K562 (cell line): Measurements from ENCODE around the gene SLC7A5. TPM values are rescaled to one million over a fixed set of nuclear protein-coding genes. Genes with fewer than 3 reads are reported as not detected.

Source experiments
- ATAC-seq: fragments of 200-7000 bp; cut with Tn5 transposase; 3 replicates; pipeline ENCODE4 v1.9.1; 2020; ENCODE audit warnings: moderate library complexity
- BruUV-seq: library from RNA; stranded (reverse); fragments of 400-500 nt; replicated peaks from 2 replicates; lab custom pipeline; 2021; lab: Mats Ljungman, UMichigan
- CTCF ChIA-PET: fragments of 300-600 bp; formaldehyde crosslinking; extraction: SDS; loops from one replicate; lab custom pipeline; 2021; ENCODE audit warnings: low intra/inter-chr PET ratio; lab: Yijun Ruan, JAX
- POLR2A ChIA-PET: fragments of 300-600, 350-650 bp; sonication (Branson Sonifier 250); formaldehyde crosslinking; extraction: SDS; loops from one replicate; lab custom pipeline; 2021; ENCODE audit warnings: antibody characterized with exemption, inconsistent platforms; lab: Yijun Ruan, JAX
- DNase-seq, 4 experiments: peaks; one replicate each; pipeline versions ENCODE4 v3.0.0 to v3.0.0-alpha.2; 2011 to 2018; ENCODE audit warnings: low spot score in 3 of 4, mixed read lengths in 3 of 4; ENCODE audit errors: extremely low read depth in 1 of 4
- FAIRE-seq: peaks from 2 replicates; lab custom pipeline; 2011; peaks lifted over from hg19 to GRCh38; lab: Jason Lieb, UNC
- H2AFZ ChIP-seq: 2 replicates; pipeline ENCODE4 v1.6.0; 2011; ENCODE audit warnings: low read depth, low read length, control low read depth, inconsistent platforms
- H3K27ac ChIP-seq: fragments of 200-600 bp; 3 replicates; pipeline ENCODE4 v1.8.0; 2011; ENCODE audit warnings: low read depth, mild to moderate bottlenecking, control low read depth, inconsistent platforms, low read length, moderate library complexity, mixed read lengths; ENCODE audit errors: extremely low read depth
- H3K27me3 ChIP-seq, 2 experiments: fragments of 300-600 bp in 1 of 2; 2 replicates in 1 of 2; 3 replicates in 1 of 2; pipeline versions ENCODE4 v1.6.0 to v1.8.0; 2011; ENCODE audit warnings: inconsistent platforms in 2 of 2, low read length in 2 of 2, mild to moderate bottlenecking in 1 of 2, mixed read lengths in 1 of 2, moderate library complexity in 1 of 2; ENCODE audit not compliant: control insufficient read depth in 2 of 2, insufficient read depth in 2 of 2
- H3K36me3 ChIP-seq: fragments of 300-600 bp; 3 replicates; pipeline ENCODE4 v1.8.0; 2011; ENCODE audit warnings: mild to moderate bottlenecking, low read length, inconsistent platforms; ENCODE audit not compliant: control insufficient read depth, insufficient read depth
- H3K4me1 ChIP-seq, 2 experiments: fragments of 200-600 bp in 1 of 2; replicated peaks in 1 of 2; 2 replicates in 1 of 2; 3 replicates in 1 of 2; pipeline versions ENCODE4 v1.5.1 to v1.8.0; 2011; ENCODE audit warnings: inconsistent platforms in 2 of 2, low read length in 2 of 2, mild to moderate bottlenecking in 1 of 2, mixed read lengths in 1 of 2, moderate library complexity in 1 of 2; ENCODE audit not compliant: control insufficient read depth in 2 of 2, insufficient read depth in 2 of 2
- H3K4me2 ChIP-seq: 2 replicates; pipeline ENCODE4 v1.6.1; 2011; ENCODE audit warnings: low read length, control low read depth, inconsistent platforms, mixed read lengths; ENCODE audit not compliant: insufficient read depth
- H3K4me3 ChIP-seq: fragments of 200-600 bp; sonication (generic), shearing (Covaris generic); 2 replicates; pipeline ENCODE4 v1.5.1; 2016; ENCODE audit warnings: control low read depth, inconsistent platforms
- H3K79me2 ChIP-seq: fragments of 200-600 bp; 3 replicates; pipeline ENCODE4 v1.8.0; 2011; ENCODE audit warnings: low read length, inconsistent platforms; ENCODE audit not compliant: control insufficient read depth, insufficient read depth
- H3K9ac ChIP-seq, 2 experiments: 2 replicates each; pipeline versions ENCODE4 v1.6.0 to v1.6.1; 2011; ENCODE audit warnings: low read depth in 2 of 2, low read length in 2 of 2, control low read depth in 1 of 2, inconsistent platforms in 1 of 2, mild to moderate bottlenecking in 1 of 2, mixed read lengths in 1 of 2; ENCODE audit not compliant: insufficient read depth in 1 of 2
- H3K9me1 ChIP-seq: one replicate; pipeline ENCODE4 v1.6.0; 2011; ENCODE audit warnings: inconsistent platforms, mild to moderate bottlenecking, low read length, moderate library complexity; ENCODE audit not compliant: control insufficient read depth, insufficient read depth
- H3K9me3 ChIP-seq: replicated peaks from 2 replicates; pipeline ENCODE4 v1.5.1; 2011; ENCODE audit warnings: low read depth, low read length, inconsistent platforms; ENCODE audit not compliant: control insufficient read depth, insufficient read depth
- H4K20me1 ChIP-seq: replicated peaks from 2 replicates; pipeline ENCODE4 v1.6.1; 2011; ENCODE audit warnings: low read length, inconsistent platforms, mixed read lengths; ENCODE audit not compliant: control insufficient read depth, insufficient read depth
- C11orf30 ChIP-seq: fragments of 450-650 bp; IDR thresholded peaks from 2 replicates; pipeline ENCODE4 v1.6.1; 2016; ENCODE audit warnings: low read depth, mild to moderate bottlenecking
- JUND ChIP-seq, 2 experiments: IDR thresholded peaks; 2 replicates in 1 of 2; 3 replicates in 1 of 2; pipeline ENCODE4 v1.6.1; 2011; ENCODE audit warnings: borderline replicate concordance in 2 of 2, low read depth in 2 of 2, low read length in 2 of 2, improper control_type of control experiment in 1 of 2, missing biosample characterization in 1 of 2, missing genetic modification characterization in 1 of 2, missing genetic modification reagents in 1 of 2
- MGA ChIP-seq: fragments of 450-650 bp; IDR thresholded peaks from 2 replicates; pipeline ENCODE4 v1.6.1; 2016; ENCODE audit warnings: mild to moderate bottlenecking, moderate library complexity
- TEAD1 ChIP-seq, 2 experiments: fragments of 450-650 bp in 1 of 2; sonication (generic) in 1 of 2; formaldehyde crosslinking; IDR thresholded peaks; 2 replicates each; pipeline versions ENCODE4 v1.4.0 to v1.8.0; 2020 to 2022; ENCODE audit warnings: mild to moderate bottlenecking in 2 of 2, missing genetic modification reagents in 1 of 2
- ZSCAN29 ChIP-seq: fragments of 450-650 bp; IDR thresholded peaks from 2 replicates; pipeline ENCODE4 v1.6.1; 2017
- WGBS: fragments of 100-300 bp; shearing (Covaris generic); methylation state at CpG from one replicate; pipeline ENCODE4 v1.1.6; 2016; ENCODE audit warnings: low coverage, mixed read lengths; ENCODE audit not compliant: insufficient coverage; ENCODE audit errors: missing lambda C conversion rate; 5-methylcytosine and 5-hydroxymethylcytosine counted together
- in situ Hi-C: fragments of 300-500 bp; cut with MboI; formaldehyde crosslinking; loops from 4 replicates; pipeline ENCODE4 v1.15.0; 2018; ENCODE audit warnings: inconsistent platforms, mixed read lengths
- intact Hi-C: fragments of 100-400 bp; cut with micrococcal nuclease; formaldehyde crosslinking; loops from 2 replicates; pipeline ENCODE4 v1.14.2; 2022
- polyA plus RNA-seq, 8 experiments: library from polyadenylated mRNA; depleted of rRNA in 4 of 8; stranded (reverse) in 5 of 8; unstranded in 3 of 8; fragments of >200 nt; fragmentation: Nextera tagmentation in 2 of 8; fragmentation: Illumina TruSeq in 1 of 8; extraction: Ambion mirVana in 2 of 8; extraction: Trizol in 1 of 8; gene quantifications; 2 replicates each; pipeline versions ENCODE4 v1.2.1 to v1.2.3, GENCODE V29; 2011 to 2014; ENCODE audit warnings: inconsistent platforms in 1 of 8, missing spikeins in 1 of 8
- total RNA-seq, 7 experiments: library from RNA; depleted of rRNA in 6 of 7; stranded (reverse); fragments of >200 nt in 6 of 7; fragmentation: Illumina TruSeq in 2 of 7; extraction: Trizol in 2 of 7; gene quantifications; 2 replicates each; pipeline versions ENCODE4 v1.2.1 to v1.2.3, GENCODE V29; 2011 to 2021; ENCODE audit warnings: low replicate concordance in 1 of 7

SLC7A5 gene
- total and polyA plus RNA-seq, 9 of the 15 experiments (the other 6 are each of a cell fraction or from before 2014, with no cell fraction given) = 1.9 to 220 (median 18.6) TPM

GRCh38 chr16:87791295-87792204 lies 77.8 kb downstream of the SLC7A5 start (continued):
- TF ChIP-seq TEAD1 (CRISPR knock-in tag; IDR thresholded peaks at IDR 0.05) = no peak

DNA sequence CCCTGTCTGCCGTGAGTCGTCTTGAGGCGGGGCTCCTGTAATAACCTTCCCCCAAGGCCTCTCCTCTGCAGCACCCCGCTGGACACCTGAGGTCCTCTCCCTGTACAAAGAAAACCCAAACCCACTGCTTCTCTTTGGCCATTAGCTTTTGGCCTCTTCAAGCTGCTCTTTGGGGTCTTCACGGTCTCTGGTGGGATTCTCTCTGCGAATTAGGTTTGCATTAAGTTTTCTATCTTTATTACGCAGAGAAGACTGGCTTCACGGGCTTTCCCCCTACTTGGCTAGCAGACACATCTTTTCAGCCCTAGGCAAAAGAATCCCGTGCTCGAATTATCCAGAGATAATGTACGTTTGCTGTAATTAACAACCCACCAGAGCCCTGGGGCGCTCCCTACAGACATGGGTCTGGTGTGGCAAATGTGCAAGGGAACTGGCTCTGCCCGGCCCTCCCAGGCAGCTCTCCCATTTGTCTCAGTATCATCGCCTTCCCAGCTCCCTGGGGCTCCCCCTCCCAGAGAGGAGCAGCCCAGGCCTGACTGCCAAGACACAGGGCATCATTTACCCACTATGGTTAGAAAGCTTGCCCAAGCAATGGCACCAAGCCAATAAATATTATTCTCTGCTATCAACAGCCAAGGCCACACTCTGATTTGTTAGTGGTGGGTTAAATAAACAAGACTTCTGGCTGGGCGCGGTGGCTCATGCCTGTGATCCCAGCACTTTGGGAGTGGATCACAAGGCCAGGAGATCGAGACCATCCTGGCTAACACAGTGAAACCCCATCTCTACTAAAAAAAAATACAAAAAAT lies 78.8 kb downstream of the SLC7A5 start:
- H3K4me1 ChIP-seq = peaks cover 2 to 11% of the 10 kb centered on the region in 2 experiments; a peak in 3 of 5 replicates
- no peak for DNase-seq
- in situ Hi-C loops = no loop called here
- H3K9ac ChIP-seq = no peak overlapping the region
- ATAC-seq = no peak
- no peak overlapping the region for H3K27ac ChIP-seq
- no peaks in the 10 kb centered on the region for H4K20me1 ChIP-seq
- H3K9me3 ChIP-seq = no peaks in the 10 kb centered on the region
- ChIA-PET CTCF (no interaction called here), POLR2A (interaction anchor here (1.1 to 1.6 kb wide), 4 partner anchors 13 to 81 kb away, joined by 3 to 6 read pairs (median 4); no protein-coding TSS in a partner anchor)
- FAIRE-seq = no peak
- no peak for TF ChIP-seq JUND (IDR thresholded peaks at IDR 0.05; ENCODE audit: borderline replicate concordance, low read depth, low read length)
- no peak for TF ChIP-seq JUND (tag; IDR thresholded peaks at IDR 0.05; ENCODE audit: borderline replicate concordance, low read depth, low read length)
- 0 out of 2 replicates have a peak, but pooled peaks have one; percentile 1 for TF ChIP-seq MGA
- no peak for TF ChIP-seq ZSCAN29
- TF ChIP-seq C11orf30 = 0 out of 2 replicates have a peak, but pooled peaks have one; percentile 1
- no TSS peak for BruUV-seq
- no peaks in the 10 kb centered on the region for H3K9me1 ChIP-seq
- H2AFZ ChIP-seq = no peak overlapping the region
- H3K27me3 ChIP-seq = peaks cover 5 to 16% of the 10 kb centered on the region in 2 experiments; a peak in 3 of 5 replicates
- no peaks in the 10 kb centered on the region for H3K36me3 ChIP-seq
- intact Hi-C loops = no loop called here
- H3K4me3 ChIP-seq = no peak overlapping the region
- H3K4me2 ChIP-seq = no peak overlapping the region
- H3K79me2 ChIP-seq = no peaks in the 10 kb centered on the region
- 35% methylated on average over 17 of the region's 17 CpGs for WGBS
